PC-3 (cell line): ENCODE results near the gene LIN9.

Source experiments
- CTCF ChIP-seq: fragments of 300-600 bp; sonication (generic); conservative IDR thresholded peaks from 2 replicates; pipeline ENCODE4 v1.5.1; 2017; ENCODE audit warnings: antibody characterized with exemption, low read depth, mild to moderate bottlenecking, low read length
- EZH2 ChIP-seq: fragments of 300-600 bp; sonication (generic); IDR thresholded peaks from one replicate; pipeline ENCODE4 v1.6.1; 2017; ENCODE audit warnings: antibody characterized with exemption, mild to moderate bottlenecking, low read length; ENCODE audit not compliant: unreplicated experiment
- EZH2phosphoT487 ChIP-seq: fragments of 300-600 bp; sonication (generic); IDR thresholded peaks from 2 replicates; pipeline ENCODE4 v1.6.1; 2018; ENCODE audit warnings: mild to moderate bottlenecking, antibody characterized with exemption, low read length, borderline replicate concordance

GRCh38 chr1:226311376-226311775, 2.4 kb upstream of the LIN9 start:
- no peak for TF ChIP-seq CTCF
- no peak for TF ChIP-seq EZH2
- no peak for TF ChIP-seq EZH2phosphoT487
